CD14-positive monocyte (primary cell): Measurements from ENCODE around the gene SETD5. TPM values are rescaled to one million over a fixed set of nuclear protein-coding genes. Genes with fewer than 3 reads are reported as not detected.
A peak's percentile ranks its signal among the peaks of the same experiment; 100 is the strongest.

ENCODE experiments used
- DNase-seq, 3 donors: peaks; one replicate each; pipeline ENCODE4 v3.0.0-alpha.2; 2011 to 2022
- H2AFZ ChIP-seq: 2 replicates; pipeline ENCODE4 v1.6.0; 2012; ENCODE audit warnings: mild to moderate bottlenecking, low read depth, low read length, inconsistent platforms; ENCODE audit not compliant: insufficient read depth, poor library complexity, severe bottlenecking
- H3K27ac ChIP-seq, 2 donors: 1 replicate in 1 of 2; 2 replicates in 1 of 2; pipeline ENCODE4 v1.5.1; 2012 to 2013; ENCODE audit warnings: low read length in 2 of 2, control low read depth in 1 of 2, inconsistent platforms in 1 of 2, low read depth in 1 of 2, mild to moderate bottlenecking in 1 of 2
- H3K27me3 ChIP-seq, 2 donors: one replicate each; pipeline versions ENCODE4 v1.6.0 to v1.6.1; 2011 to 2013; ENCODE audit warnings: low read length in 2 of 2; ENCODE audit not compliant: control insufficient read depth in 2 of 2, insufficient read depth in 2 of 2
- H3K36me3 ChIP-seq, 2 donors: replicated peaks in 1 of 2; 1 replicate in 1 of 2; 2 replicates in 1 of 2; pipeline versions ENCODE4 v1.5.1 to v1.6.1; 2012 to 2013; ENCODE audit warnings: low read length in 2 of 2, control low read depth in 1 of 2, inconsistent platforms in 1 of 2, mild to moderate bottlenecking in 1 of 2; ENCODE audit not compliant: insufficient read depth in 2 of 2, control insufficient read depth in 1 of 2
- H3K4me1 ChIP-seq, 2 donors: 1 replicate in 1 of 2; 2 replicates in 1 of 2; pipeline versions ENCODE4 v1.5.1 to v1.6.1; 2012 to 2013; ENCODE audit warnings: low read length in 2 of 2, control low read depth in 1 of 2, inconsistent platforms in 1 of 2, mild to moderate bottlenecking in 1 of 2, moderate library complexity in 1 of 2; ENCODE audit not compliant: insufficient read depth in 2 of 2, control insufficient read depth in 1 of 2
- H3K4me2 ChIP-seq: replicated peaks from 2 replicates; pipeline ENCODE3; 2012; ENCODE audit warnings: low read length, moderate library complexity, mild to moderate bottlenecking; ENCODE audit not compliant: poor library complexity, severe bottlenecking; ENCODE audit errors: extremely low read depth
- H3K4me3 ChIP-seq, 3 experiments: fragments of 200-600 bp in 1 of 3; sonication (generic) in 1 of 3; replicated peaks in 1 of 3; 1 replicate in 2 of 3; 2 replicates in 1 of 3; pipeline ENCODE4 v1.5.1; 2011 to 2013; ENCODE audit warnings: low read length in 3 of 3, mild to moderate bottlenecking in 3 of 3, control low read depth in 2 of 3, low read depth in 2 of 3, inconsistent platforms in 1 of 3, moderate library complexity in 1 of 3
- H3K79me2 ChIP-seq: 2 replicates; pipeline ENCODE4 v1.6.0; 2012; ENCODE audit warnings: mild to moderate bottlenecking, control low read depth, inconsistent platforms, low read length, moderate library complexity; ENCODE audit not compliant: insufficient read depth
- H3K9ac ChIP-seq: 2 replicates; pipeline ENCODE4 v1.6.0; 2017; ENCODE audit warnings: low read length, mild to moderate bottlenecking; ENCODE audit not compliant: insufficient read depth, poor library complexity, severe bottlenecking
- H3K9me3 ChIP-seq, 2 donors: replicated peaks in 1 of 2; 1 replicate in 1 of 2; 2 replicates in 1 of 2; pipeline versions ENCODE4 v1.5.1 to v1.6.1; 2012 to 2013; ENCODE audit warnings: low read length in 2 of 2, control low read depth in 1 of 2; ENCODE audit not compliant: control insufficient read depth in 1 of 2, insufficient read depth in 1 of 2
- H4K20me1 ChIP-seq: 2 replicates; pipeline ENCODE4 v1.6.0; 2012; ENCODE audit warnings: mild to moderate bottlenecking, low read length, control low read depth, moderate library complexity; ENCODE audit not compliant: insufficient read depth
- H3K27ac Mint-ChIP-seq, 7 donors: one replicate each; pipeline ENCODE4 v1.8.0; 2020; ENCODE audit warnings: mild to moderate bottlenecking in 7 of 7, mixed read lengths in 7 of 7, moderate library complexity in 6 of 7, inconsistent platforms in 2 of 7
- H3K27me3 Mint-ChIP-seq, 3 donors: one replicate each; pipeline ENCODE4 v1.8.0; 2021 to 2022; ENCODE audit warnings: low read depth in 3 of 3, mild to moderate bottlenecking in 3 of 3, mixed read lengths in 3 of 3, moderate library complexity in 3 of 3, inconsistent platforms in 1 of 3
- H3K36me3 Mint-ChIP-seq, 2 donors: one replicate each; pipeline ENCODE4 v1.8.0; 2020; ENCODE audit warnings: mixed read lengths in 2 of 2, inconsistent platforms in 1 of 2, mild to moderate bottlenecking in 1 of 2
- H3K4me1 Mint-ChIP-seq: one replicate; pipeline ENCODE4 v1.8.0; 2020; ENCODE audit warnings: mild to moderate bottlenecking, mixed read lengths
- H3K4me3 Mint-ChIP-seq, 2 donors: one replicate each; pipeline ENCODE4 v1.8.0; 2020; ENCODE audit warnings: mild to moderate bottlenecking in 2 of 2, mixed read lengths in 2 of 2, moderate library complexity in 1 of 2
- H3K9me3 Mint-ChIP-seq, 7 donors: one replicate each; pipeline ENCODE4 v1.8.0; 2020 to 2022; ENCODE audit warnings: mixed read lengths in 7 of 7, mild to moderate bottlenecking in 6 of 7, moderate library complexity in 6 of 7, inconsistent platforms in 2 of 7
- CTCF ChIP-seq: fragments of 200-600 bp; IDR thresholded peaks from one replicate; pipeline ENCODE4 v1.8.0; 2022; ENCODE audit warnings: antibody characterized with exemption, mild to moderate bottlenecking
- WGBS: methylation state at CpG from one replicate; pipeline ENCODE4 v1.1.5; 2013; ENCODE audit warnings: missing lambda C conversion rate; ENCODE audit not compliant: insufficient coverage; 5-methylcytosine and 5-hydroxymethylcytosine counted together
- intact Hi-C, 2 donors: fragments of 100-400 bp; cut with micrococcal nuclease; formaldehyde crosslinking; loops; one replicate each; pipeline versions ENCODE4 v1.15.0 to v1.15.1; 2023
- polyA plus RNA-seq, 3 donors: library from polyadenylated mRNA; depleted of rRNA in 1 of 3; unstranded in 2 of 3; stranded (reverse) in 1 of 3; fragments of 300-500 nt in 2 of 3; fragments of >200 nt in 1 of 3; fragmentation: Illumina TruSeq in 2 of 3; gene quantifications; 1 replicate in 2 of 3; 2 replicates in 1 of 3; pipeline ENCODE4 v1.2.3, GENCODE V29; 2012 to 2021

Gene SETD5
- polyA plus RNA-seq, 3 donors = 4.1 to 51.5 (median 13.7) TPM

- H3K79me2 ChIP-seq = peaks cover 87% of the 10 kb centered on the region
- peak overlapping the region; percentile 94 for H3K9ac ChIP-seq
- Mint-ChIP-seq H3K9me3 (peaks cover 0 to 2% (median 0%) of the 10 kb centered on the region in 7 donors), H3K27ac (peak overlapping the region; percentile 7 to 99 (median 98)), H3K27me3 (peaks cover 0 to 1% (median 0%) of the 10 kb centered on the region in 3 donors), H3K36me3 (peaks cover 8 to 9% of the 10 kb centered on the region in 2 donors), H3K4me1 (peaks cover 62% of the 10 kb centered on the region), H3K4me3 (peak overlapping the region; percentile 94 to 99)
- no peak overlapping the region for H2AFZ ChIP-seq
- no peaks in the 10 kb centered on the region for H3K27me3 ChIP-seq
- no peak for TF ChIP-seq CTCF
- intact Hi-C loops = loop anchor here (5.0 kb wide), 2 partner anchors 37 to 333 kb away; partner anchors contain the start of genes THUMPD3 (in 2 of the 2) and BRPF1 (in 1 of the 2)
- peak overlapping the region in 1 of 2 donors; percentile 99 for H3K27ac ChIP-seq
- H4K20me1 ChIP-seq = peaks cover 64% of the 10 kb centered on the region
- peaks cover 27 to 61% of the 10 kb centered on the region in 2 donors for H3K4me1 ChIP-seq
- WGBS = 6% methylated on average over 2 of the region's 2 CpGs
- peaks cover 4 to 11% of the 10 kb centered on the region in 2 donors for H3K36me3 ChIP-seq
- no peak for DNase-seq
- peak overlapping the region; percentile 91 for H3K4me2 ChIP-seq
- H3K9me3 ChIP-seq = no peaks in the 10 kb centered on the region
- H3K4me3 ChIP-seq = peak overlapping the region; percentile 63 to 92 (median 85)
Measured at GRCh38 chr3:9399337-9399703, 1.9 kb downstream of the SETD5 start.

DNA sequence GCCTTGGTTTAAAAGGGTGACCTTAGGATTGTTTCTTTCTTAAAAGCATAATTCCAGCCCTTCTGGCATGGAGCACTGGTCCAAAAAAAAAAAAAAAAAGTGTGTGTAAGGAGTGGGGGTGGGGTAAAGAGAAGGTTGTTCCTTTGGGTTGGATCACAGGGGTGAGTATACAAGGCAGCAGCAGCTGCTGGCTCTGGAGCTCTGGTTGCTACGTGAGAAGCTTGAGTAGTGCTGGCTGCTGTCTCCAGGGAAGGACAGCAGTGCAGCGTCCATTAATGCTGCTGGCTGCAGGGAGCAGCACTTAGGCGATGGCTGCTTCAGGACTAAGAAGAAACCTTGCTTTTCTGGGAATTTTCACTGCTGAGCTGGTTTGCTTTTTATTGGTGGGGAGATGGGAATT is 2.3 kb downstream of the SETD5 start:
- peak overlapping the region; percentile 94 for H3K9ac ChIP-seq
- peaks cover 0 to 2% (median 0%) of the 10 kb centered on the region in 7 donors for H3K9me3 Mint-ChIP-seq
- H3K4me1 ChIP-seq = peaks cover 27 to 57% of the 10 kb centered on the region in 2 donors
- peak overlapping the region; percentile 94 to 99 for H3K4me3 Mint-ChIP-seq
- peak overlapping the region in 1 of 2 donors; percentile 99 for H3K27ac ChIP-seq
- H2AFZ ChIP-seq = no peak overlapping the region
- WGBS = 0% methylated on average over 1 of the region's 3 CpGs
- H3K27me3 ChIP-seq = no peaks in the 10 kb centered on the region
- H3K4me2 ChIP-seq = peak overlapping the region; percentile 91
- intact Hi-C loops = loop anchor here (5.0 kb wide), 2 partner anchors 37 to 333 kb away; partner anchors contain the start of genes THUMPD3 (in 2 of the 2) and BRPF1 (in 1 of the 2)
- peaks cover 61% of the 10 kb centered on the region for H3K4me1 Mint-ChIP-seq
- peaks cover 87% of the 10 kb centered on the region for H3K79me2 ChIP-seq
- TF ChIP-seq CTCF = no peak
- H3K36me3 ChIP-seq = peaks cover under 1 to 6% of the 10 kb centered on the region in 2 donors
- H3K27me3 Mint-ChIP-seq = peaks cover 0 to 1% (median 0%) of the 10 kb centered on the region in 3 donors
- DNase-seq = peak in 2 of 3 donors; percentile 24 to 46
- no peaks in the 10 kb centered on the region for H3K9me3 ChIP-seq
- H3K36me3 Mint-ChIP-seq = peaks cover 5 to 7% of the 10 kb centered on the region in 2 donors
- H3K4me3 ChIP-seq = peak overlapping the region in 1 of 3 experiments; percentile 92
- H3K27ac Mint-ChIP-seq = peak overlapping the region; percentile 26 to 99 (median 98)
- peaks cover 64% of the 10 kb centered on the region for H4K20me1 ChIP-seq
